Right lobe of liver (tissue), 6 donors: ENCODE data around the gene TMEM51. TPM values are rescaled to one million over a fixed set of nuclear protein-coding genes. Genes with fewer than 3 reads are reported as not detected.

Experiments
- ATAC-seq, 4 donors: fragments of 200-7000 bp; cut with Tn5 transposase; one replicate each; pipeline ENCODE4 v1.9.1; 2020; ENCODE audit warnings: mild to moderate bottlenecking in 4 of 4, moderate library complexity in 4 of 4
- DNase-seq, 3 donors: peaks; one replicate each; pipeline ENCODE4 v3.0.0-alpha.2; 2020
- H3K27ac ChIP-seq, 3 donors: fragments of 200-600 bp; one replicate each; pipeline ENCODE4 v1.8.0; 2022
- H3K27me3 ChIP-seq, 2 donors: fragments of 200-600 bp; one replicate each; pipeline ENCODE4 v1.8.0; 2022
- H3K36me3 ChIP-seq, 4 donors: fragments of 200-600 bp; sonication (generic) in 1 of 4; one replicate each; pipeline versions ENCODE4 v1.5.1 to v1.8.0; 2017 to 2022; ENCODE audit warnings: control low read depth in 1 of 4
- H3K4me1 ChIP-seq, 4 donors: fragments of 200-600 bp; sonication (generic) in 1 of 4; one replicate each; pipeline versions ENCODE4 v1.5.1 to v1.8.0; 2017 to 2022; ENCODE audit warnings: control low read depth in 1 of 4
- H3K4me3 ChIP-seq, 3 donors: fragments of 200-600 bp; one replicate each; pipeline ENCODE4 v1.8.0; 2022
- H3K9me3 ChIP-seq, 4 donors: fragments of 200-600 bp; sonication (generic) in 1 of 4; one replicate each; pipeline versions ENCODE4 v1.5.1 to v1.8.0; 2017 to 2022; ENCODE audit warnings: control low read depth in 1 of 4
- POLR2A ChIP-seq: fragments of 450-650 bp; IDR thresholded peaks from one replicate; pipeline ENCODE4 v1.6.1; 2017; ENCODE audit warnings: antibody characterized with exemption, mild to moderate bottlenecking
- WGBS: methylation state at CpG from one replicate; pipeline ENCODE4 v1.1.6; 2018; ENCODE audit warnings: low coverage, low lambda C conversion rate; ENCODE audit not compliant: insufficient coverage; ENCODE audit errors: missing lambda C conversion rate; 5-methylcytosine and 5-hydroxymethylcytosine counted together
- intact Hi-C, 2 donors: fragments of 100-400 bp; cut with DNase I; formaldehyde crosslinking; loops; one replicate each; pipeline versions ENCODE4 v1.11.2 to v1.14.1; 2022
- total RNA-seq, 6 experiments: library from RNA; depleted of rRNA in 2 of 6; stranded (reverse); fragments of >200 nt in 2 of 6; fragmentation: NEBNext Ultra II Directional in 3 of 6; extraction: Animal tissue kit (Norgen Biotek cat#: 25700) in 3 of 6; gene quantifications; one replicate each; pipeline versions ENCODE4 v1.1.0 to v1.2.4, GENCODE V29; 2016 to 2023
- TF ChIP-seq, protein P1 (sequence below), 4 donors: fragments of 200-600 bp in 3 of 4; fragments of 450-650 bp in 1 of 4; IDR thresholded peaks; one replicate each; pipeline versions ENCODE4 v1.5.1 to v1.8.0; 2016 to 2022; ENCODE audit warnings: antibody characterized with exemption in 4 of 4, mild to moderate bottlenecking in 2 of 4
- donor health status: DM: no; HTN: yes; CAD: no.
- donor health status: DM: no; HTN: no; CAD: no.
- donor health status: DM: no; HTN: no; CAD: no.
- donor health status: DM: no; HTN: yes; CAD: no.
- donor health status: DM: no; HTN: yes; CAD: no.

Gene TMEM51
- total RNA-seq, 6 experiments from 2014 or later: 1.3 to 5.4 (median 1.9) TPM

DNA sequence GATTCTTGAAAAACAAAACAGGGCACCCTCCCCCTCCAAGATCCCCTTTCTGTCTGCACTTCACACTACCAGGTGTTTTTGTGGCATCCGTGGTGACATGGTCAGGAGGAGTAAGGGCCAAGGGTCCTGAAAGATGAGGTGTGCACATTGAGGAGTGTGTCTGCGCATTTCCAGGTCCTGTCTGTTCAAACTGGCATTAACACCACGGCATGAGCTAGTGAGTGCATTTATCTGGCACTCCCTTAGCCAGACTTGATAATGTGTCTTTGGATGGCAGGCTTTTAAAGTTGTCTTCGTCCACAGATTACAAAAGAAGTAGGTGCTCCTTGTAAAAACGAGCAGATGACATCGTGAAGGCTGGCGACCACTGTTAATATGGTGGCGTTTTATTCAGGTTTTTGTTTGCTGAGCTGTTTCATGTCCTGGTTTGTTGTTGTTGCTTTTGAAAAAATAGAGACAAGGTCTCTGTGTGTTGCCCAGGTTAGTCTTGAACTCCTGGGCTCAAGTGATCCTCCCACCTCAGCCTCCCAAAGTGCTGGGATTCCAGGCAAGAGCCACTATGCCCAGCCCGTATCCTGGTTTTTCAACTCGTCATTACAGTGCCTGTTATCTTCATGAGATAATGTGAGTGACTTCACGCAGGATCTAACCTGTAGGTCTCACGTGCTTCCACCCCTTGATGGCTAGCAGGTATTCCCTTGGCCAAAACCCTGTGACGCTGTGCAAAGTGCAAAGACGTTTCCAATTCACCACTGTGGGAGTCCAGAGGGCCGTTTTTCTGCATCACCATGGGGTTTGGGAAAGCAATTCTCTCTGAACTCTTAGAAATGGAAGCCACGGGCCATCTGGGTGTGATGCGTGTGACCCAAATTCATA lies 4.2 kb downstream of the TMEM51 start:
- ATAC-seq (no peak), DNase-seq (no peak)
- TF ChIP-seq POLR2A: no peak
- TF ChIP-seq, protein P1, sequence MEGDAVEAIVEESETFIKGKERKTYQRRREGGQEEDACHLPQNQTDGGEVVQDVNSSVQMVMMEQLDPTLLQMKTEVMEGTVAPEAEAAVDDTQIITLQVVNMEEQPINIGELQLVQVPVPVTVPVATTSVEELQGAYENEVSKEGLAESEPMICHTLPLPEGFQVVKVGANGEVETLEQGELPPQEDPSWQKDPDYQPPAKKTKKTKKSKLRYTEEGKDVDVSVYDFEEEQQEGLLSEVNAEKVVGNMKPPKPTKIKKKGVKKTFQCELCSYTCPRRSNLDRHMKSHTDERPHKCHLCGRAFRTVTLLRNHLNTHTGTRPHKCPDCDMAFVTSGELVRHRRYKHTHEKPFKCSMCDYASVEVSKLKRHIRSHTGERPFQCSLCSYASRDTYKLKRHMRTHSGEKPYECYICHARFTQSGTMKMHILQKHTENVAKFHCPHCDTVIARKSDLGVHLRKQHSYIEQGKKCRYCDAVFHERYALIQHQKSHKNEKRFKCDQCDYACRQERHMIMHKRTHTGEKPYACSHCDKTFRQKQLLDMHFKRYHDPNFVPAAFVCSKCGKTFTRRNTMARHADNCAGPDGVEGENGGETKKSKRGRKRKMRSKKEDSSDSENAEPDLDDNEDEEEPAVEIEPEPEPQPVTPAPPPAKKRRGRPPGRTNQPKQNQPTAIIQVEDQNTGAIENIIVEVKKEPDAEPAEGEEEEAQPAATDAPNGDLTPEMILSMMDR (IDR thresholded peaks at IDR 0.05): no peak
- 60% methylated on average over 13 of the region's 17 CpGs for WGBS
- H3K27ac ChIP-seq: peak overlapping the region in 1 of 3 donors; percentile 38
- H3K27me3 ChIP-seq: peaks cover 0 to 17% of the 10 kb centered on the region in 2 donors
- H3K9me3 ChIP-seq: no peaks in the 10 kb centered on the region
- H3K36me3 ChIP-seq: no peaks in the 10 kb centered on the region
- intact Hi-C loops: loop anchor here in 1 of 2 donors (10.0 kb wide), 1 partner anchor 117 kb away; no protein-coding TSS in a partner anchor
- H3K4me1 ChIP-seq: peaks cover 0 to 14% (median under 1%) of the 10 kb centered on the region in 4 donors
- H3K4me3 ChIP-seq: no peak overlapping the region

DNA sequence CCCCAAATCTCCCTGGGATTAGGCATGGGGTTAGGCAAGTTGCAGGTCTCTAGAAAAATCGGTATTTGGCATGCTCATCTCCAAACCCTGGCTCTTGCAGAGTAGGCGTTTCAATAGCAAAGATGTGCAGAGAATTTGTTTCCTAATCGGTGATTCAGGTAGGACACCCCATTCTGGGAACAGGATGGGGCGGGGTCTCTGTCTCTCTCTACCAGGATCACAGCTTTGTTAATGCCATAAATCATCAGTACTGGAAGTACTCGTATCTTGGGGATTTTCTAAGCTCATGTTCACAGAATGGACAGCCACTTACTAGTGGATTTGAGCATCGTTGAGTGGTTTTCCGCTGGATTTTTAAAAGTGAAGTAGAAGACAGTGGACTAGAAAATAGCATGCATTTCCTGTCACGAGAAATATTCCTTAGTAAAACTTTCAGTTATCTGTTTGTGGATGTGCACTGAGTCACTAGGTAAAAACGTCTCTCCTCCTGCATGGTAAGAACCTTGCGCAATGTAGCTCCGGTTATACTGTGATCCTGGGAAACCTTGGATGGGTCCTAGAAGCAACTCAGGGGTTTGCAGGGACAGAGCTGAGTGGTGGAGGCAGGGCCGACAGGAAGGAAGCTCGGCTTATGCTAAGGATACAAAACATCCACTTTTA lies 5.1 kb downstream of the TMEM51 start:
- 42% methylated on average over 13 of the region's 13 CpGs for WGBS
- Histone ChIP-seq H3K9me3 (no peaks in the 10 kb centered on the region), H3K4me1 (peaks cover 0 to 6% (median 0%) of the 10 kb centered on the region in 4 donors), H3K27ac (peak overlapping the region in 1 of 3 donors; percentile 38), H3K36me3 (no peaks in the 10 kb centered on the region), H3K4me3 (no peak overlapping the region), H3K27me3 (peaks cover 0 to 10% of the 10 kb centered on the region in 2 donors)
- intact Hi-C loops: loop anchor here in 1 of 2 donors (10.0 kb wide), 1 partner anchor 116 kb away; no protein-coding TSS in a partner anchor
- no peak for DNase-seq
- peak; percentile 22 to 62 (median 43) for ATAC-seq
- TF ChIP-seq, protein P1 (IDR thresholded peaks at IDR 0.05): no peak
- TF ChIP-seq POLR2A: no peak

DNA sequence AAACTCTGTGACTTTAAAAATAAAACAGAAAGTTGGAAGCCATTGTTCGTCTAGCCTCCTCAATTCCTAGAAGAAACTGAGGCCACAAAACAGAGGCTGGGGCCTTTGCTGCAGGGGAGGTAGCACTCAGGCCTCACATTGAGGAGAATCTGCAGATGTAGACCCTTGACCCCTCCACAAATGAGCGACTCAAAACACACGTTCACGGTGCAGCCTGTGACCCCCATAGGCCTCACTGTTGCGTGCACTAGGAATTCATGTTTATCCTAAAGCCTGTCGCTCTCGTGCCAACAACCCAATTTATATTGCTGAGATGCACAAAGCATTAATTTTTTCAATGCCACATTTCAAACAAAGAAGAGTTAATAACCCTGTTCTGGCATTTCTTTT lies 5.6 kb downstream of the TMEM51 start:
- ATAC-seq: no peak
- peaks cover 0 to 5% of the 10 kb centered on the region in 2 donors for H3K27me3 ChIP-seq
- H3K9me3 ChIP-seq: no peaks in the 10 kb centered on the region
- 44% methylated on average over 4 of the region's 7 CpGs for WGBS
- no peak for TF ChIP-seq POLR2A
- TF ChIP-seq, protein P1 (IDR thresholded peaks at IDR 0.05): no peak
- H3K4me3 ChIP-seq: no peak overlapping the region
- H3K27ac ChIP-seq: peak overlapping the region in 1 of 3 donors; percentile 38
- DNase-seq: no peak
- H3K4me1 ChIP-seq: peaks cover 0 to 1% (median 0%) of the 10 kb centered on the region in 4 donors
- H3K36me3 ChIP-seq: no peaks in the 10 kb centered on the region
- intact Hi-C loops: loop anchor here in 1 of 2 donors (10.0 kb wide), 1 partner anchor 116 kb away; no protein-coding TSS in a partner anchor

DNA sequence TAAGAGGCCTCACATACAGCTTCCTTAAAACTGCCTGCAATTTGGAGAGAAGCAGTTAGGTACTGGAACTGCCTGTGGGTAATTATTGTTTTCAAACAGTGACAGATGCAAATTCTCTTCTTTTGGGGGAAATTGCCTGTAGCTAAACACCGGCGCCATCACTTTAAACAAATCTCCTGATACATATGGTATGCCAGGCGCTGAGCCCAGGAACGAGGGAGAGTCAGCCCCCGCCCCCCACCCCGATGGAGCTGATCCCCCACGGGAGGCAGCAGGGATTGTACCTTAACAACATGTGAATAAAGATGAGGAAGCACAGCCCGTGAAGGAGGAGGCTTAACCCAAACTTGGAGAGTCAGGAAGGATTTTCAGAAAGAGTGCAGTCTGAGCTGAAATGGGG lies 7.1 kb downstream of the TMEM51 start:
- no peaks in the 10 kb centered on the region for H3K4me1 ChIP-seq
- TF ChIP-seq POLR2A: no peak
- TF ChIP-seq, protein P1 (IDR thresholded peaks at IDR 0.05): no peak

More for the DNA sequence above, 7.1 kb downstream of the TMEM51 start:
- H3K9me3 ChIP-seq: no peaks in the 10 kb centered on the region
- H3K4me3 ChIP-seq: no peak overlapping the region
- no peaks in the 10 kb centered on the region for H3K36me3 ChIP-seq
- ATAC-seq: no peak
- intact Hi-C loops: no loop called here
- WGBS: 58% methylated on average over 8 of the region's 8 CpGs
- no peak overlapping the region for H3K27ac ChIP-seq
- H3K27me3 ChIP-seq: no peaks in the 10 kb centered on the region
- DNase-seq: no peak
